SH-SY5Y (cell line): ENCODE measurements around the gene NR2F6.

Source experiments
- GATA2 ChIP-seq: IDR thresholded peaks from 2 replicates; pipeline ENCODE4 v1.6.1; 2011; ENCODE audit warnings: mild to moderate bottlenecking, low read depth, low read length
- GATA3 ChIP-seq: IDR thresholded peaks from 2 replicates; pipeline ENCODE4 v1.6.1; 2011; ENCODE audit warnings: low read depth, mild to moderate bottlenecking, low read length, moderate library complexity

NR2F6 gene

GRCh38 chr19:17245535-17245984 lies at the start of gene NR2F6:
TSS of gene NR2F6 (minus strand) at chr19:17245919. CDS start at chr19:17245220, 699 bp downstream.
- TF ChIP-seq GATA2, result no peak
- TF ChIP-seq GATA3, result no peak

GRCh38 chr19:17294051-17294891 lies 48.6 kb upstream of the NR2F6 start:
- no peak for TF ChIP-seq GATA3
- TF ChIP-seq GATA2, result no peak

GRCh38 chr19:17293605-17294004 lies 47.9 kb upstream of the NR2F6 start:
- no peak for TF ChIP-seq GATA2
- TF ChIP-seq GATA3, result no peak

- TF ChIP-seq GATA3 (no peak), GATA2 (no peak)
Measured at GRCh38 chr19:17292301-17293074, 46.8 kb upstream of the NR2F6 start.

- TF ChIP-seq GATA2, result no peak
- TF ChIP-seq GATA3, result no peak
Measured at GRCh38 chr19:17289489-17289888, 43.8 kb upstream of the NR2F6 start.

- TF ChIP-seq GATA2 (no peak), GATA3 (no peak)
Measured at GRCh38 chr19:17286752-17287151, 41.0 kb upstream of the NR2F6 start.

GRCh38 chr19:17286263-17286662 lies 40.5 kb upstream of the NR2F6 start:
- no peak for TF ChIP-seq GATA3
- no peak for TF ChIP-seq GATA2

- TF ChIP-seq GATA2 (no peak), GATA3 (no peak)
Measured at GRCh38 chr19:17285415-17286135, 39.9 kb upstream of the NR2F6 start.

GRCh38 chr19:17283504-17283996 lies 37.8 kb upstream of the NR2F6 start:
- no peak for TF ChIP-seq GATA3
- TF ChIP-seq GATA2, result no peak

- TF ChIP-seq GATA2, result no peak
Measured at GRCh38 chr19:17282488-17283125, 36.9 kb upstream of the NR2F6 start.

GRCh38 chr19:17281391-17282304 lies 35.9 kb upstream of the NR2F6 start, which contains the start of gene ANKLE1:
TSS of gene ANKLE1 (plus strand) at chr19:17281901. CDS start at chr19:17281921, 20 bp downstream.
- TF ChIP-seq GATA2 (no peak), GATA3 (no peak)

GRCh38 chr19:17279436-17279835 lies 33.7 kb upstream of the NR2F6 start:
- TF ChIP-seq GATA3 (no peak), GATA2 (no peak)
